ENCODE measurements around the gene RIC3.

The RIC3 gene

GRCh38 chr11:8063324-8063723, 105.5 kb downstream of the RIC3 start:
- no peak for DNase-seq (ENCODE audit: low read depth in 1 of 2, low spot score in 1 of 2)
- in situ Hi-C loops (cut with HindIII; ENCODE audit: low pct_unique_long_range_greater_than_20kb, low sequenced_read_pairs): no loop called here
- TF ChIP-seq JUND (IDR thresholded peaks at IDR 0.05; ENCODE audit: low read depth): no peak

GRCh38 chr11:8062781-8063257, 106.0 kb downstream of the RIC3 start:
- no peak for DNase-seq (ENCODE audit: low read depth in 1 of 2, low spot score in 1 of 2)
- no peak for TF ChIP-seq JUND (IDR thresholded peaks at IDR 0.05; ENCODE audit: low read depth)
- in situ Hi-C loops (cut with HindIII; ENCODE audit: low pct_unique_long_range_greater_than_20kb, low sequenced_read_pairs): no loop called here

- no peak for TF ChIP-seq JUND (IDR thresholded peaks at IDR 0.05; ENCODE audit: low read depth)
- DNase-seq (ENCODE audit: low read depth in 1 of 2, low spot score in 1 of 2): no peak
- in situ Hi-C loops (cut with HindIII; ENCODE audit: low pct_unique_long_range_greater_than_20kb, low sequenced_read_pairs): no loop called here
Measured at GRCh38 chr11:8061555-8062428, 107.0 kb downstream of the RIC3 start.

- no peak for DNase-seq (ENCODE audit: low read depth in 1 of 2, low spot score in 1 of 2)
- in situ Hi-C loops (cut with HindIII; ENCODE audit: low pct_unique_long_range_greater_than_20kb, low sequenced_read_pairs): no loop called here
- no peak for TF ChIP-seq JUND (IDR thresholded peaks at IDR 0.05; ENCODE audit: low read depth)
Measured at GRCh38 chr11:8060801-8061554, 107.8 kb downstream of the RIC3 start.

GRCh38 chr11:8060146-8060719, 108.6 kb downstream of the RIC3 start:
- TF ChIP-seq JUND (IDR thresholded peaks at IDR 0.05; ENCODE audit: low read depth): no peak
- DNase-seq (ENCODE audit: low read depth in 1 of 2, low spot score in 1 of 2): no peak
- in situ Hi-C loops (cut with HindIII; ENCODE audit: low pct_unique_long_range_greater_than_20kb, low sequenced_read_pairs): no loop called here

- no peak for DNase-seq (ENCODE audit: low read depth in 1 of 2, low spot score in 1 of 2)
- TF ChIP-seq JUND (IDR thresholded peaks at IDR 0.05; ENCODE audit: low read depth): no peak
- in situ Hi-C loops (cut with HindIII; ENCODE audit: low pct_unique_long_range_greater_than_20kb, low sequenced_read_pairs): no loop called here
Measured at GRCh38 chr11:8059571-8060011, 109.2 kb downstream of the RIC3 start.

GRCh38 chr11:8059030-8059429, 109.8 kb downstream of the RIC3 start:
- in situ Hi-C loops (cut with HindIII; ENCODE audit: low pct_unique_long_range_greater_than_20kb, low sequenced_read_pairs): no loop called here
- no peak for TF ChIP-seq JUND (IDR thresholded peaks at IDR 0.05; ENCODE audit: low read depth)
- no peak for DNase-seq (ENCODE audit: low read depth in 1 of 2, low spot score in 1 of 2)

- DNase-seq (ENCODE audit: low read depth in 1 of 2, low spot score in 1 of 2): no peak
- no peak for TF ChIP-seq JUND (IDR thresholded peaks at IDR 0.05; ENCODE audit: low read depth)
- in situ Hi-C loops (cut with HindIII; ENCODE audit: low pct_unique_long_range_greater_than_20kb, low sequenced_read_pairs): no loop called here
Measured at GRCh38 chr11:8058216-8058615, 110.6 kb downstream of the RIC3 start.

GRCh38 chr11:8056810-8057463, 111.9 kb downstream of the RIC3 start:
- in situ Hi-C loops (cut with HindIII; ENCODE audit: low pct_unique_long_range_greater_than_20kb, low sequenced_read_pairs): no loop called here
- no peak for DNase-seq (ENCODE audit: low read depth in 1 of 2, low spot score in 1 of 2)
- no peak for TF ChIP-seq JUND (IDR thresholded peaks at IDR 0.05; ENCODE audit: low read depth)
